ENCODE results near the gene PBX3.
A peak's percentile ranks its signal among the peaks of the same experiment; 100 is the strongest.
"Not testable (repeated sequence)": the region's sequence is repeated elsewhere in the genome, so short reads cannot be mapped to it uniquely, and the experiment has no call there.

The PBX3 gene

DNA sequence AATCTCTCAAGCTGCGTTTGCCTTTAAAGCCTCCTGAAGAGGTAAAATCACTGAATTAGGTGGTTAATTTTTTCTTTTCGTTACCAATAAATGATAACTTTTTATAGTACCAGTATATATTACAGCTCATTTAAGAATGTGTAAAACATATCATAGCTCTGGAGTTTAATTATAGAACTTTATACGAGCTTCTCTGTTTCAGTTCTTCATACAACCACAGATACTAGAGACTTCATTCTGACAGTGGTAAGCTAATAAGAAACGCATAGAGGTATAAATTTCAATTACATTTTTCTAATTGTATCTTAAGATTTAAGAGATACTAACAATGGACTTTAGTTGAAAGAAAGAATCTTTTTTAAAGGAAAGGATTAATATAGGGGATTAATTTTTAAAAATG lies 73.9 kb downstream of the PBX3 start:
- DNase-seq (ENCODE audit: low read depth in 2 of 2, low spot score in 1 of 2) = no peak

DNA sequence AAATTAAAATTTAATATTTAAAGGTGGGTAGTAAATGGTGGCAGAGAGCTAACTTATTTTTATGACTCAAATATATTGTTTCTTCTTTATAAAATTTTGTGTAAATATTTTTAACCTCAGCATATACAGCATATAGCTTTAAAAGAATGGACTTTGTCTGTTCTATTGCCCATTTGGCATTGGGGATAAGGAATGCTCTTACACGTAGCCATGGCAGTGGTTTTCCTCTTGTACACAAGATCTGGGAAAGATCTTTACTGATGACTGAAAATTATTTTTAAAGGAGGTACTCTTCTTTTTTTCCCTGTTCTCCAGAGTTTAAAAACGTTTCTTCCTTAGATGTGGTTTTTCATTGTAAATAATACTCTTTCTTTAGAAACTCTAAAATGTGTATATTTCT lies 75.0 kb downstream of the PBX3 start:
- DNase-seq (ENCODE audit: low read depth in 2 of 2, low spot score in 1 of 2) = no peak

DNA sequence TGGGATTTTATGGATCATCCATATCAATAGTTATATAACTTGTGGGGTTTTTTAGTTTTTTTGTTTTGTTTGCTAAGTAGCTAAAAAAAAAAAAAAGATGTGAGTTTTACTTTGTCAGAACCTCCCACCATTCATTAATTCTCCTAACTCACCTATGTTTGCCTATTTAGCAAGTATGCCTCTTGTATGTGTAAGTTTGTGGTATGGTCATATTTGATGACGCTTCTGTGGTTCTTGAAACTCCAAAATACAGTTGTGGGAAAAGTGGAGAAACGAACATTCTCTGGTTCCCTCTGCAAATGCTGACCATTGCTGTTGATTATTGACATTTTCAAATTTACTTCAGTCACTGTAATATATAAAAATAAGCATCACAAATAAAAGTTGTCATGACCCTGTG lies 75.7 kb downstream of the PBX3 start:
- DNase-seq (ENCODE audit: low read depth in 2 of 2, low spot score in 1 of 2) = no peak

DNA sequence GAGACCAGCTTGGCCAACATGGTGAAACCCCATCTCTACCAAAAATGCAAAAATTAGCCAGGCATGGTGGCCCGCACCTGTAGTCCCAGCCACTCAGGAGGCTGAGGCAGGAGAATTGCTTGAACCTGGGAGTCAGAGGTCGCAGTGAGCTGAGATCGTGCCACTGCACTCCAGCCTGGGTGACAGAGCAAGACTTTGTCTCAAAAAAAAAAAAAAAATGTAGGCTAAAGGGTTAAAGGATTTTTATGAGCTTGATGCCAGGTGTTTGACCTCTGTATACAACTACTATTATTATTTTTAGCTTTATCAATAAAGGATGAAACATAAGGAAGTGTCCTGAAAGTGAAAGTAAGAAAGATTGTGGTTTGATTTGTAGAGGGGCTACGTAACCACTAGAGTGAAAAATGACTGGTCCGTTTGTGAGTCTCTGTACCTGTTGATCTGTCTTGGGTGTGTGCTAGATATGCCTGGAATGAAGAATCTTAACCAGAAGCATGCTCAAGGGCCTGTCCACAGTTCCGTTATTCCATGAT lies 76.8 kb downstream of the PBX3 start:
- DNase-seq (ENCODE audit: low read depth in 2 of 2, low spot score in 1 of 2) = not testable (repeated sequence)

DNA sequence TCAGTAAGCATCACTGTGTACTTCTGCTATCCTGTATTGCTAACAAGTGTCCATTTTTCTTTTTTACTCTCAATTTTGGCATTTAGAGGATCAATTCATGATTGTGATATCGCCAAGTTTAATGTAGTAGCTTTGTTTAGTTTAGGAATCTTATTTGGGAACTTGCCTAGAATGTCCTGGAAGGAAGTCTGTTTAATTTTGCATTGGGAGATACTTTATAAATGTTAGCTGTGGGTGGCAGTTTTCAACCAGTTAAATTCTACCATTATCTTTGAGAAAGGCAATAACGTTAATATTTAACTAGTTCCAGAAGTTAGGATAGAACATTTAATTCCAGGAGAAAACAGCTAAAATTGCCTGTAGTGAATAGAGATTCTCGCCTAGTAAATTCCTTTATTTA lies 78.6 kb downstream of the PBX3 start:
- DNase-seq (ENCODE audit: low read depth in 2 of 2, low spot score in 1 of 2) = no peak

DNA sequence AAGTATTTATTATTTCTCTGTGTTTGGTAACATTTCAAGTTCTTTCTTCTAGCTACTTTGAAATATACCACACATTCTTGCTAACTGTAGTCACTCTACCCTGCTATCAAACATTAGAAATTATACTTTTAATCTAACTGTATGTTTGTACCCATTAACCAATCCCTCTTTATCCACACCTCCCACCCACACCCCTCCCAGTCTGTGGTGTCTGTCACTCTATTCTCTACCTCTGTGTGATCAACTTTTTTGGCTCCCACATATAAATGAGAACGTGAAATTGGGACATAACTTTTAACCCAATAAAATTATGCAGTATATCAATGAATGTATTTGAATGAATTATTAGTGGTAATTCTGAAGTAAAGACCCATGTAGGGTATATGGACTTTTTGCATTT lies 79.7 kb downstream of the PBX3 start:
- DNase-seq (ENCODE audit: low read depth in 2 of 2, low spot score in 1 of 2) = no peak

DNA sequence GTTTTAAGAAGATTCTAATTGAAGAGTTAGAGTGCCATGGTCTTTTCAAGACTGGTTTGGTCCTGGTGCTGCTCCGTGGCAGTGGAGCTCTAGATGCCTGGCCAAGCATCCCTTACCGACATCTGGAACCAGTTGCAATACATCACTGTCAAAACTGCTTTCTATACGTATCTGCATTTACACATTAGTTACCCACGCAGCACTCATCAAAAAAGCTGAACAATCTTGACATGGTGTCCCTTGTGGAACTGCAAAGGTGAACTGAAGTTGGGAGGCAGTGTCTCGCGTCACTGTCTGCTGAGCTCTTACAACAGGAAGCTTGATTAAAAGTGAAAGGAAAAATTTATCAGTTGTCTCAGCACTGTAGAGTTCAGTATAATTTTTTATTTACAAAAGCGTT lies 82.6 kb downstream of the PBX3 start:
- peak; percentile 13 for DNase-seq (ENCODE audit: low read depth in 2 of 2, low spot score in 1 of 2)

DNA sequence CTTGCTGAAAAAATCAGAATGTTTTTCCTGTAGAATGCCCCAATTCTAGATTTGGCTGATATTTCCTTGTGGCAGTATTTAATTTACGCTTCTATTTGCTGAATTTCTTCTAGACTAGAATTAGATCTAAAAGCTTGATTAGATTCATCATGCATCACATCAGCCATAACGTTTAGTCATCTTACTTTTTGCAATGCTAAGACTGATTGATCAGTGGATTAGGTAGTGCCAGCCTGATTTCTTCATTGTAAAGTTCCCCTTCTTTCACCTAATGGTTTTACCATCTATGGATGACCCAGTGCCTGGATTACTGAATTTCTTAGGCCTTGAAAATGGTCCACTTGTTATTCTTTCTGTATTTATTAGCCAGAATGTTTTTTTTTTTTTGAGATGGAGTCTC lies 83.9 kb downstream of the PBX3 start:
- no peak for DNase-seq (ENCODE audit: low read depth in 2 of 2, low spot score in 1 of 2)

DNA sequence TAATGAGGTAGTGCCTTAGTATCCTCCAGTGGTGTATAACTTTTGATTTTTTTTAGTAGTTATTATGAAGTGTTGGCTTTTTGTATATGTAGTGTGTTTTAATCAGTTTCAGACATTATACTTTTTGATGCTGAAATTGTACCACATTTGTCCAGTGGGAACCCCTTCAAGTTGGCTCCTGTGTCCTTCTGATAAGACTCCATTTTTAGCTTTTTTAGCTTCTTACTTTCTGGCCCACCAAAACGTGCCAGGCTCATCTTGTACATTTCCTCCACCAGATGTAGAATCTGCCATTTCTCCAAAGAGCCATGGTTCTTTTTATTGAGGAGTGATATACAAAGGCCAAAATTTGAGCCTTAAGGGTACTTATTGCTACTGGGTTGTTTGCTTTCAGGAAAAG lies 84.4 kb downstream of the PBX3 start:
- DNase-seq (ENCODE audit: low read depth in 2 of 2, low spot score in 1 of 2) = no peak

DNA sequence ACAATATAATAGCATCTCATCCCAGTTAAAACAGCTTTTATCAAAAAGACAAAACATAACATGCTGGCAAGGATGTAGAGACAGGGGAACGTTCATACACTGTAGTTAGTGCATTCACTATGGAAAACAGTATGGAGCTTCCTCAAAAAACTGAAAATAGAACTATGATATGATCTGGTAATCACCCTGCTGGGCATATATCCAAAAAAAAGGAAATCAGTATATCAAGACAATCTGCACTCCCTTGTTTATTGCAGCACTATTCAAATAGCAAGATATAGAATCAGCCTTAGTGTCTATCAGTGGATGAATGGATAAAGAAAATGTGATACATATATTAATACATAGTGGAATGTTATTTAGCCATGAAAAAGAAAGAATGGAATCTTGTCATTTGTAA lies 88.5 kb downstream of the PBX3 start:
- DNase-seq (ENCODE audit: low read depth in 2 of 2, low spot score in 1 of 2) = no peak

DNA sequence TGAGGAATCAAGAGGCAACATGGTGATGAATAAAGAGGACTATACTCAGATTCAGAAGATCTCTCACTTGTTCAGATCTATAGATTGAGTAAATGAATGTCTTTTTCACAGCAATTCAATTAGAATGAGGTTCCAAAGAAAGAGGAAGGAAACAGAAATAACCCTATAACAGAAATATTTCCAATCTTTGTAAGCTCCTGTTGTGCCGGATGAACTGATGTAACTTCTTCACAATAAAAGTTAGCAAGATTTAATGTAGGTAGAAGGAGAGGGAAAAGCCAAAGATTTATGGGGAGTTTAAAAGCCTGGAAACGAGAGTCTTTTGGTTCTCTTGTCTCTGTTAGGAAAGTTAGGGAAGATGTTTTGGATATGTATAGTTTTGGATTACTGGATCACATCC lies 92.1 kb downstream of the PBX3 start:
- DNase-seq (ENCODE audit: low read depth in 2 of 2, low spot score in 1 of 2) = no peak

DNA sequence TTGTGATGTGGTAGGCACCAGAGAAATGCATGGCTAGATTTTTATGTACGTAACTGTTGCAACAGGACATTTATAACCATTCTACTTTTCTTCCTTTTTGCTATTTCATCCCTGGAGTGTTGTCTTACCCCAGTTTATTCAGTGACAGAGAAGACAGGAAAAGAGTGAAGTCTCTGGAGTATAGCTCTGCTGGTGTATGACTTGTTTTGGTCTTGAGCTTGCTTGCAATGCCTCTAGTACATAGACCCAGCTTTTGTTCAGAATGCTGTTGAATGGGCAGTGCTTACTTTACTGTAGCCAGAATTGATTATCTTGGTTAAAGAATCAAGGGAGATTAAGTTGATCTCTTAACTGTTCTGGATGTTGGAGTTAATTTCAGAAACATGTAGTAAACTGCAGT lies 94.3 kb downstream of the PBX3 start:
- DNase-seq (ENCODE audit: low read depth in 2 of 2, low spot score in 1 of 2) = no peak

DNA sequence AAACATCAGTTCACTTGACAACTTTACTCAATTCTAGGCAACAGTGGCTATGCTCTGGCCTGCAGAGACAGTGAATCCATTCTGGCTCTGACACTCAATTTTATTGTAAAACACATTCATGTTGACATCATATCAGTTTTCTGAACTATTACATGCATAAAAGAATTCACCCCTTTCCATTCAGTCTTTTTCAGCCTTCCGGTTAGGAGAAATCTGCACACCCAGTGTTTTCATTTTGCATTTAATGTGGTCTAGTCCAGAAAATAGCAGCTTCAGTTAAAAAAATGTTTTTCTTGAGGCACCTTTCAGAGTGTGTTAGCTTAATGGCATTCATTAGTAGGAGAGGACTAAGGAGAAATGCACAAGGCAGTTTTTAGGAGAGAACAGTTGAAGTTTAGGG lies 95.1 kb downstream of the PBX3 start:
- DNase-seq (ENCODE audit: low read depth in 2 of 2, low spot score in 1 of 2) = no peak

DNA sequence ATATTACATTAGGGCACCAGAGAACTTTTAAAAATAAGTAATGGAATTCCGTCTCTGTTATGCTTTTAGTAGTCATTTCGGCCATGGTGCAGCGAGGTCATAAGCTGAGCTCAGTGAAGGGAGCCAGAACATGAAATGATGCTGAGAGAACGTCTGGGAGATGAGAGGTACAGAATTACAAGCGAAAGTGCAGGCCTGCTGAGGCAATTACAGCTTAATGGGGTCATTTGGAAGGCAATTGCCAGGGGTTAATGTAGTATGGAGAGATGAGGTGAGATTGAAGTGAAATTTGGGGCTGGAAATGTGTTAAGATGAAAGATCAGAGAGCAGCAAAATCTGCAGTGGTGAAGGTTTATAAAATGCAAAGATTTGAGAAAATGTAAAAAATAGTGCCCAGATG lies 96.5 kb downstream of the PBX3 start:
- no peak for DNase-seq (ENCODE audit: low read depth in 2 of 2, low spot score in 1 of 2)

DNA sequence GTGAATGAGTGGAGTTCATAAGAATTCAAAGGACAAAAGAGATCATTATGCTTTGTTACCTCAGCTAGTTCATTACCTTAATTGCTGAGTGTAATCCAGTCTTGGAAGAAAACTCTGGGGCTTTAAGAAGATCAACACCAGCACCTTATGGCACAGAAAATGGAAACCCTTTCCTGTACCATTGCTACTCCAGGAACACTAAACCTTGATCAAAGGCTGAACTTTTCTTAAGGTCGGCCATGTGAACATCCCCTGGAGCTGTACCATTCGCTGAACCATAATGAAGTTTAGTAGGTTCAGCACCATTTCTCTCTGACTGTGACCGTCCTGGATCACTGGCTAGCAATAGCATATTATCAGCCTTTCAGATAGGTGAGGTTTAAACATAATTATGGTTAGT lies 97.4 kb downstream of the PBX3 start:
- DNase-seq (ENCODE audit: low read depth in 2 of 2, low spot score in 1 of 2) = no peak

DNA sequence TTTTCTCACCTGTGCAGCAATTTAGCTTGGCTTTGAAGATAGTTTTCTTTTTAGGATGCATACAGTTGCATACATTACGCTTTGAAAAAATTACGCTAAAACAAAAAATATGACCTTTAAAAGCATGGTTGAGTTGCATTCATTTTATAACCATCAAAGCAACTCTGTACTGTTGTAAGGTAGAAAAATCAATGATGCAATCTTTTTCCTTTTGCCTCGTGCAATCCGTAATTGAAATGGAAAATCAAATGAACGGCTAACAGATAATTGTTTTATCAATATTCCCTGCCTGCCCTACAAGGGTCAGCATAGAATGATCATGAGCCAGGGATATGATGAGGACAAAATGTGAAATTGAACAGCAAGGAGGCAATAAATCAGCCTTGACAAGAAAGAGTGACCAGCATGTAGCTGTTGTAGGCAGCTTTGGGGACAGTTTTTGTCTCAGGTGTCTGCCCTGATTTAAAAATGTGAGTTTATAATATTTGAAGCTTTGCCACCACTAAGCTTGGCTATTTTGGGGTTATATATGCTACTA lies 98.2 kb downstream of the PBX3 start:
- DNase-seq (ENCODE audit: low read depth in 2 of 2, low spot score in 1 of 2) = no peak

DNA sequence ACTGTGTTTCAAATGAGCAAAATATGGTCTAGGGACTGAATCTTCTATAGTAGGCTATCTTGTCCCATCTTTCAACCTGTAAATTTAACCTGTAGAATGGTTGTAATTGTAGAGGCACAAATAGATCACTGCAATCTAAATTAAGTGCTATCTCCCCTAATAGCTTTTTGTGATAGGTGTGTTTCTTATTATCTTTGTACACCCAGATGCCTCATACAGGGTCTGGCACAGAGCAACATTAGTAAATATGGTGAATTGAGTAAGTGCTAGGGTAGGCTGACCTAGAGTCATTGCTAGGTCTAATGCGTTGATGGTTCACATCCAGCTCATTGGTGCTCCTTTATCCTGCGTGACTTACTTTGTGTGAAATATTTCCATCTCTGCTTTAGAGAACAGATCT lies 100.6 kb downstream of the PBX3 start:
- DNase-seq (ENCODE audit: low read depth in 2 of 2, low spot score in 1 of 2) = no peak

DNA sequence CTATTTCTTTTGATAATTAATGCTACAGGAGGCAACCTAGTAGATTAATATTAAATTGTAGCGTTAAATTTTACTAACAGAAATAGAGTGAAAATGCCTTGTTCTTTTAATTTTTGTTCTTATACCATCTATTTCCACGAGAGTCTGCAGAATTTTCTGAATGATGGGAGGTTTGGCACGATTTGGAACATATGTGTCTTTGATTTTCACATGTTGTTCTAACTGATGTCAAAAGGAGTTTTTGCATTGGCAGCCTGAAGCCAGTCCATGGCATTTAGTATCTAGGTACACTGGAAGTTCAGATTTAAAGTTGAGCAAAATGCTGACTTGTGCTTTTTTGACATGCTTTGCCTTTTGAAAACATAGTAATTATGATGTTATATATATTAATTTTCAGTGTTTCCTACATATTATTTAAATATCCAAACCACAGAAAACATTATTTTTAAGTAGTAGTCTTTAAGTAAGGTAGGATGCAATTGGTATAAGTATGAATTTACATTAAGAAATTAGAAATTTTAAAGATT lies 103.0 kb downstream of the PBX3 start:
- DNase-seq (ENCODE audit: low read depth in 2 of 2, low spot score in 1 of 2) = no peak

DNA sequence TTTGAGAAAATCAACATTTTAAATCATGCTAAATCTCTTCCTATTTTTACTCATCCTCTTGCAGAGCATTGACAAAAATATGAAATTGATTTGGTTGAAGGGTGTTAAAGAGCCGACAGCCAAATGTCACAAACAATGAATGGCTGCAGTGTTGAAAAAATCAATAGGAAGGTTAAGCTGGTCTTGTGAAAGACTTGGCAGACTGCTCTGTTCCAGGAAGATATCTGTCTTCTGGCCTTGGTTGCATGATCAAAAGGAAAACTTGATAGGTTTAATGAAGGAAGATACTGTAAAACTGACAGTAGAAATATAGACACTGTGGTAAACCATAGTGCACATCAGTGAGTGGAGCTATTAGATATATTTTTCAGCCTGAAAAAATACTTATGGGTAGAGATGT lies 103.6 kb downstream of the PBX3 start:
- no peak for DNase-seq (ENCODE audit: low read depth in 2 of 2, low spot score in 1 of 2)

DNA sequence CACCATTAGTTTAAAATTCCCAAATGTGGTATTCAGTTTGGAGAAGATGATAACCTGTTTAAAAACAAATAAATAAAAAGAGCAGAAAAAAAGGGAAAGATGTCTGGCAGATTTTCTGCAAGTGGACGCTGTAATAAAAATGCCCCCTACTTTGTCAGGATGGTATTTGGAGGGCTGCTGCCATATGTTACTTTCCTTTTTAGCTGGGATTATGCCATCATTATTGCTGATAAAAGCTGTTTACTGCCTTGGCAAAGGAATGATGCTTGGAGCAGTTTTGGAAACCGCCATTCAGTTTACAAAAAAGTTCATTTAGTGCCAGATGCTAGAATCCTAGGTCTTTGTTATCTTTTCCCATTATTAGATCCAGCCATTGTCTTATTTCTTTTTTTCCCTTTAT lies 104.8 kb downstream of the PBX3 start:
- DNase-seq (ENCODE audit: low read depth in 2 of 2, low spot score in 1 of 2) = no peak

DNA sequence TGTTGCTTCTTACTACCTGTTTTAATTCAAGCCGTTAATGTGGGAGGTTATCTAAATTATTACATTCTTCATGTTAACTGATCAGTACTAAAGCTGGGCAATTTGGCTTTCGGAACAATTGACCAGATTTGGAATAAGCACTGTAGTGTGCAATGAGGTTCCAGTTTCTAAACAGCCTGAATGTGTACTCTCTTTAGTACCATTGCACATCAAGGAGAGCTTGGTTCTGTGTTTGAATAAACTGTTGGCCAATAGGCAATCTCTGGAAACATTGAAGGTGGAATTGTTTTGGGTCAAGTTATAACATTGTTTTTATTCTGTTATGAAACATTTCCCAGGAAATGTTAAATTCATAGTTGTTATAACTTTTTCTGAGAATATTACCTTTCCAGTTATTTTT lies 105.2 kb downstream of the PBX3 start:
- DNase-seq (ENCODE audit: low read depth in 2 of 2, low spot score in 1 of 2) = no peak

DNA sequence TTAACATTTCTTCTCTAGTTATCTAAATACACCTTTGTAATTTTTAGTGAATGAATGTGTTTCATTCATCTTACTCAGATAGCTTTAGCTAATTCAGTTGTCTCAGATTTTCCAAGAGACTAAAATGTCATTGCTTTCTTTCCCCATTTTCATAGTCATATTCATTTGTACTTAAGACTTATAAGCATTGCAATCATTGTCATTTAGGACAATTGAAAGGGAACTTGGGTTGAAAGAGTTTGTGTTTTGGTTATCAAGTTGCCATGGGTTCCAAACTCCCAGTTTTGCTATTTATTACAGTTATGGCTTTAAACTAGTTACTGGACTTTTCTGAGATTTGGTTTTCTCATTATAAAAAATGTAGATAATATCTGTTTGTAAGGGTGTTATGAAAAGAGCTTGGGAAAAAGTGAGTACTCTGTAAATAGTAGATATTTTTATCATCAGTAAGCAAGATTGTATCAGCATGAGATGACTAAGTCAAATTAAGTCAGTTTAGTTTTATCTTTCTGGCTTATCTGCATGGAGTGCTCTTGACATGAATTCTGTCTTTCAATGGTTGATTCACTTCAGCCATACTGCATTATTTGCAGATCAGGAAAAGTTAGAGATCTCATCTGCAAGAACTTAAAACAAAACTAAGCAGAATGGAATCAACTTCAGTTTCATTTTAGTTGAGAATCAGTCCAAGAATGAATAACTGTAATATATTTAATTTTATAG lies 107.5 kb downstream of the PBX3 start:
- DNase-seq (ENCODE audit: low read depth in 2 of 2, low spot score in 1 of 2) = no peak

DNA sequence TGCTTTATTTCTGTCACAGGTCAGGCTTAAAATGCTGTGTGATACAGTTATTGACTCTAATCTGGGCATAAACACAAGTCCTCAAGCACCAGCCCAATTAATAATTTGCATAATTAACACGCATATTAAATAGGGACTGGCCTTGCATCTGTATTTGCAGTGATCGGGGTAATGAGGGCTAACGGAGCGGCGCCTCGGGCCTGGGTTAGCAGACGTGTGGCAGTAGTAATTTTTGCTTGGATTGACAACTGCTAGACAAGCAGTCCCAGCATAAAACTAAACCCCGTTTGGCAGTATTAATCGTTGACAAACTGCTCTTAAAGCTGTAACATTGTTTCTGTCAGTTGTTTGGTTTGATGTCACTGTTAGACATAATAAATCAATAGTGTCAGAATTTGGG lies 109.2 kb downstream of the PBX3 start:
- DNase-seq (ENCODE audit: low read depth in 2 of 2, low spot score in 1 of 2) = no peak

Data from stimulated activated CD8-positive, alpha-beta memory T cell treated with anti-CD3 and anti-CD28 coated beads, Interleukin-4, amount 100 ng/mL, for 1 hour (primary cell).